Dedifferentiated amniotic fluid mesenchymal stem cell (primary cell): ENCODE results near the gene PHKB.
"Not testable (repeated sequence)": the region's sequence is repeated elsewhere in the genome, so short reads cannot be mapped to it uniquely, and the experiment has no call there.

Source experiments
- DNase-seq: peaks from one replicate; pipeline ENCODE4 v3.0.0-alpha.2; 2016; ENCODE audit errors: extremely low spot score

The PHKB gene

DNA sequence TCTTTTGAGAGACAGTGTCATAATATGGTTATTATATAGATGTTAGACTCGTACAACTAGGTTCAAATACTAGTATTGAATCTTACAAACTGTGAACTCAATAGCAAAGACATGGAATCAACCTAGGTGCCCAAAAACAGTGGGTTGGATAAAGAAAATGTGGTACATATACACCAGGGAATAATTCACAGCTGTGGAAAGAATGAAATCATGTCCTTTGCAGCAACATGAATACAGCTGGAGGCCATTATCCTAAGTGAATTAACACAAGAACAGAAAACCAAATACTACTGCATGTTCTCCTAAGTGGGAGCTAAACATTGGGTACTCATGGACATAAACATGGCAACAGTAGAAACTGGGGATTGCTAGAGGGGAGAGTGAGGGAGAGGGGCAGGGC, 8.1 kb downstream of the PHKB start:
- DNase-seq, result no peak

DNA sequence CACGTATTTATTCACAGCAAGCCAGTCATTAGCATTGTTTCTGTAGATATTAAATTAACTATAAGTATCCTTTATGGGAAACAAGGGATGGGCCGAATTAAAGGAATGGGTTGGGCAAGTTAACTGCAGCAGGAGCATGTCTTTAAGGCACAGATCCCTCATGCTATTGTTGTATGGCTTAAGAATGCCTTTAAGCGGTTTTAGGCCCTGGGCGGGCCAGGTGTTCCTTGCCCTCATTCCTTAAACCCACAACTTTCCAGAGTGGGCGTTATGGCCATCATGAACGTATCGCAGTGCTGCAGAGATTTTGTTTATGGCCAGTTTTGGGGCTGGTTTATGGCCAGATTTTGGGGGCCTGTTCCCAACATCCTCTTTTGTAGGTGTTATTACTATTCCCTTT, 9.1 kb downstream of the PHKB start:
- no peak for DNase-seq

DNA sequence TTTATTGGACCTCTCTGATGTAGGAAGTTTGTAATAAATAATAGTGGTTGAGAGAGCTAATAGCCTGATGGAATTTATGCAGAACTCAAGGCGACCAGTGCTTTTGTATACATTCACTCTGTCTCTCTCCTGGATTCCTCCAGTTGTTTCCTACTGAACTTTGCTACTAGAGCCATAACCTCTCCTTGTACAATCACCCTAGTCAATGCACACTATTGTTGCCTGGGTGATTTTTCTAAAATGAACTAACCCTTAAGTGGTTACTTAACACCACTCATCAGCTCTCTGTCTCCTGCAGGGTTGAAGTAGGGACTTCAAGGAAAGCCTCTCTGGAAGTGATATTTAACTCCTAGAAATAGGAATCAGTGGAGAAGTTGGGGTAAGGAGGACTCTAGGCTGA, 9.7 kb downstream of the PHKB start:
- DNase-seq, result no peak

DNA sequence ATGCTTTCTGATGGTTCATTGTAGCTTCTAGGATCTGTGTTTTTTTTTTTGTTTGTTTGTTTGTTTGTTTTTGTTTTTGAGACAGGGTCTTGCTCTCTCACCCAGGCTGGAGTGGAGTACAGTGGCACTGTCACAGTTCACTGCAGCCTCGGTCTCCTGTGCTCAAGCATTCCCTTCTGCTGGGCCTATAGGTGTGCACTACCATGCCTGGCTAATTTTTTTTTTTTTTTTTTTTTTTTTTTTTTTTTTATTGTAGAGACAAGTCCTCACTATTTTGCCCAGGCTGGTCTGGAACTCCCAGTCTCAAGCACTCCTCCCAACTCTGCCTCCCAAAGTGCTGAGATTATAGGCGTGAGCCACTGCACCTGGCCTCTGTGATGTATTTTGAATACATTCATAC, 11.9 kb downstream of the PHKB start:
- DNase-seq, result not testable (repeated sequence)

DNA sequence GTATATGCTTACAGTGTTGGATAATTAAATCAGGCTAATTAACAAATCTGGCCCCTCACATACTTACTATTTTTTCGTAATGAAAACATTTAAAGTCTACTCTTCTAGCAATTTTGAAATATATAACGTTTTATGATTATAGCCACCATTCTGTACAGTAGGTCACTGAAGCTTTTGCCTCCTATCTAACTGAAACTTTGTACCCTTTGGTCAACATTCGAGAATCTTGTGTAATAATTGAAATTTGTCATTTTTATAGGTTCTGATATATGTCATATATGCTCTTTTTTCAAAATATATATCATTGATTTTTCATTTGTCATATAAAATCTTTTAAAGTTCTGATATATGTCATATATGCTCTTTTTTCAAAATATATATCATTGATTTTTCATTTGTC, 12.7 kb downstream of the PHKB start:
- DNase-seq, result no peak

DNA sequence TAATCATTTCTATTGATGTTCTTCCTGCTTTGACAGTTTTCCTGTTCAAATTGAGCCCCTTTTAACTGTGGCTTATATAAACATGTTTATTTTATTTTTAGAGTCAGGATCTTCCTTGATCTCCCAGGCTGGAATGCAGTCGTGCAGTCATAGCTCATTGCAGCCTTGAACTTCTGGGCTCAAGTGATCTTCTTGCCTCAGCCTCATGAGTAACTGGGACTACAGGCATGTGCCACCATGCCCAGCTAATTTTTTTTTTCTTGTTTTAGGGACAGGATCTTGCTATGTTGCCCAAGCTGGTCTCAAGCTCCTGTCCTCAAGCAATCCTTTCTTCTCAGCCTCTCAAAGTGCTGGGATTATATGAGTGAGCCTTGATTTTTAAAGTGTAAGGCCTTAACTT, 14.7 kb downstream of the PHKB start:
- no peak for DNase-seq

DNA sequence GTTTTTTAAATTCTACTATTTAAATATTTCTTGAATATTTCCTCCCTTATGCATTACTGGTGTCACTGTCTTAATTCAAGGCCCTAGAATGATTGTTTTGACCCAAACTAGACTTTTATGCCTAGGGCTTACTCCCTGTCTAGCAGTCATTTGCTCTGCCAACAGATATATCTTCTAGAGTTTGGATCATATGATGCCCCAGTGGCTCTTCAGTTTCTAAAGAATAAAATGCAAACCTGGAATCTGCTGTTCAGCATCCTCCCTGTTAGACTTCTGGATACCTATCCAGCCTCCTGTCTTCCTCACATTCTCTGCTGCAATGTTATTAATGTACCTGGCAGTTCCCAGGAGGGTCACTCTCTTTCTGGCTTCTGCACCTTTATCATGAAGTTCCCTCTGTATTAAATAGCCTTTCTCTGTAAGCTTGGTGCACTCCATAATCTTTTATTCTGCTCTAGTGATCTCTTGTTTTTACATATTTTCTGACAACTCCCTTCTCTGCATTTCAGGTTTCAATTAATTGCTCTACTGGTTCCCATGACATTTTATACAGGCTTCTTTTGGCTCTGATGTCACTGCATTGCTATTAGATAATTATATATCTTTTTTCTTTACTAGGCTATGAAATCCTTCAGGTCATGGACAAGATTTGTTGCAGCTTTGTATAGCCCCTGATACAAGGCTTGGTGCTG, 15.7 kb downstream of the PHKB start:
- DNase-seq, result no peak

DNA sequence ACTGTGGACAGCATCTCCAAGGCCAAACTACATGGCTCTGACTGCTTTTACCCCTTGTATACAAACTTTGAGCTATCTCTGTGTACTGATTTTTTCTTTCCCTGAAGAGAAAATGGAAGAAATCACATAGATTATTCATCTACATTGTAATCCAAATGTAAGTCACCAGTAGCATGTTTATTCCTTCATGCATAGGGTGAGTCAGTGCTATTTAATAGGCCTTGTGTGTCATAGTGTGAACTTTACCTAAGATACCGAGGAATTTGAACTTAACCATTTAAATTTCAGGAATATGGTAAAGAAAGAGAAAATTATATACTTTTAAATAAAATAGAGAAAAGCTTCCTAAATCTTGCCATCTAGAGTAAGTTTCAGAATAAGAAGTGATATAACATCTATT, 16.5 kb downstream of the PHKB start:
- no peak for DNase-seq

DNA sequence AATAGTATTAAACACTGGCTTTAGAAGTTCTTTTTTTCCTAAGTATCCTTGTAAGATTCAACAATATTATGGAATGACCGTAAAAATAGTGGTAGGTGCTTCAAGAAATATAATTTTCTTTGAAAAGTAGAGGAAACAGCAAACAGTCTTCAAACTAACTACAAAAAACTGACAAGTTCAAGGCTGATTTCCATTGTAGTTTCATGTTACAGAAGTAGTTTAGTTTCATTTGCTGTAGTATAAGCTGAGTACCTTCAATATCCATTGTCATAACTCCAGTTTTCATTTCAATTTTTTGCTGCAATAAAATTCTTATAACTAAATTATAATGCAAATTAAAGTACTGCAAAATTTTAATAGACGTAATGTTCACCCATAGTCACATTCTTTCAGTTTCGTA, 19.3 kb downstream of the PHKB start:
- no peak for DNase-seq

DNA sequence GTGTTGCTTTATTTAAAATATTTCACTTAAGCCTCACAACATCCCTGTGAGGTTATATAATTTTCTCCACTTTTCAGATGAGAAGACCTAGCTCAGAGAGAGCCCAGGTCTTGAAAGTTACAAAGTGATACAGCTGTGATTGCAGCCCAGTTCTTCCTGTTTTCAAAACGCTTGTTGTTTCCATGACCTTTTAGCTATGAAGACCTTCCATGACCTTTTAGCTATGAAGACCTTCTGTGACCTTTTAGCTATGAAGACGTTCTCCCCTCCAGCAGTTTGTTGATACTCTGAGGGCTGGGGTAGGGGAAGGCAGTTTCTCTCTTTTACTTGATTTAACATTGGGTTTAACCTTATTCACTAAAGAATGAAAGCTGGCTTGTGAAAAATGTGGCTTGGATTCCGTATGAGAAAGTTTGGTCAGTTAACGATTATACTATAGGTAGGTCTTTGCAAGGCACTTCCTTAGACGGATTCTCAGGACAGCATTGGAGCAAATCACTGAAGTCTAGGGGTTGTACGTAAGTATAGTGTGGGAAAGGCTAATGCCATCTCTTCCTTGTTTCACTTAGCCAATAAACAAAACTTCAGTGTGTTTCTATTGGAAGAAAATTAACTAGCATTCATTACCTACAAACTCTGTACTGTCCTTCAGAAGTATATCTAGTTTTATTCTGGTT, 20.7 kb downstream of the PHKB start:
- DNase-seq, result no peak

DNA sequence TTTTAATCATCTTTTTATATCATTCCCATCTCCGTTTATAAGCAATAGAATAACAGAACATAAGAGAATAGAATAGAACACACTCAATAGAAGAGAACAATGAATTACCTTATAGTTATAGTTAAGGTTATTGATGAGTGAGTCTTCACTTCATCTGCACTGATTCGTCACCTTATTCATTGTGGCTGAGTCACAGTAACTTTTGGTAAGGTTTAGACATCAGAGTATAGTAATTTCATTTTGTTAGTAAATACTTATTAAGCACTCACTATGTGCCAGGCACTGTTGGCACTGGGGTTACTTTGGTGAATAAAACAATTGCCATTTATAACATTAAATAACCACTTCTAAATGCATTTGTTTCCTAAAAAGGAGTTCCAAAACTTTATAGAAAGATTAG, 22.5 kb downstream of the PHKB start:
- no peak for DNase-seq

DNA sequence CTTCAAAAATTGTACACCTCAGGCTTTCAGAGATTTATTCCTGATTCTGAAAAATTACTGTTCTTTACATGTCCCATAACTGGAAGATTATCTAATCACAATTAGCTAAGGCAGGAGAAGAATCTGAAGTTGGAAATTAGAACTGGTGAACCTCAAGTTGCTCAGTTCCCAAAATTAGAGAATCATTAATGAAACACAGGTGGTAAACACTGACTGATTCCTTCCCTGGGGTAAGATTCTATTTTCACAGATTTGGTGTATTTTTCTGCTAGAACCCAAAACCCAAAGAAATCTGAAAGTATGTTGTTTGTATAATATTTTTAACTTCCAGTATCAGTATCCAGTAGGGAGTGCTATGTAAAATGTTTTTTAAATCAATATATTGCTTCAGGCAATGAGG, 25.7 kb downstream of the PHKB start:
- no peak for DNase-seq

DNA sequence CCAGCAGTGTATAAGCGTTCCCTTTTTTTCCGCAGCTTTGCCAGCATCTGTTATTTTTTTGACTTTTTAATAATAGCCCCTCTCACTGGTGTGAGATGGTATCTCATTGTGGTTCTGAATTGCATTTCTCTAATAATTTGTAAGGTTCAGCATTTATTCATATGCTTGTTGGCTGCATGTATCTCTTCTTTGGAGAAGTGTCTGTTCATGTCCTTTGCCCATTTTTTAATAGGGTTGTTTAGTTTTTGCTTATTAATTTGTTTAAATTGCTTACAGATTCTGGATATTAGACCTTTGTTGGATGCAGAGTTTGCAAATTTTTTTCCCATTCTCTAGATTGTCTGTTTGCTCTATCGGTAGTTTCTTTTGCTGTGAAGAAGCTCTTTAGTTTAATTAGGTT, 26.9 kb downstream of the PHKB start:
- DNase-seq, result no peak

DNA sequence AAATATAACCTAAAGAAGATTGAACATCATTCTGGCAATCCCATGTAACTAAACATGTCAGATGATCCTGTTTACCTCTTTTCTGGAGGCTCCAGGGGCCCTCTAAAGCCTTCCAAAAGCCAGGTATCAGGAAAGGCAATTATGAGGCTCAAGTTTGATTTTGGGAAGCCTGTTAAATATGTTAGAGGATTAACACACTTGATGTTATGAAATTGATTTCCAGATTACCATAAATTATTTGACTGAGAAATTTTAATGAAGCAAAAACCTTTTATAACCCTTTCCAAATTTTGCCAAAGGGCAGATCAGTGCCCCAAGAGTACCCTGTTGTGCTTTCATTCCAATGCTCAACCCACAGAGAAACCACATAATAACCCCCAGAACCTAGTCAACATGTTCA, 29.3 kb downstream of the PHKB start:
- DNase-seq, result no peak

DNA sequence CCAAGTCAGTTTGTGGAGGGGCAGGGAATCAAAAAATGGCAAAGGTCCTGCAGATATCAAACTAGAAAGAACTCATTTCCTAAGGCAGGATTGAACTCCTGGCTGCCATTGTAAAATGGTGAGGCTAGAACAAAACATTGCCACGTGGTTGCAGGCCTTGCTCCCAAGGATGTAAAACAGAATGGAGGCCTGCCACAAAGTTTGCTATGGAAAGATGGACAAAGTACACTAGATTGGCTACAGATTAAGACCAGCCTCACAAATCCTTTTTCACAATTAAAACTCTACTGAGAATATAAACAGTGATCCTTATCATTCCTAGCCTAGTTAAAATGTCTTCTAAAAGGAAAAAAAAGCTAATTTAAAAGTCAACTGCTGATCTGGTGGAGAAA, 30.9 kb downstream of the PHKB start:
- DNase-seq, result no peak

DNA sequence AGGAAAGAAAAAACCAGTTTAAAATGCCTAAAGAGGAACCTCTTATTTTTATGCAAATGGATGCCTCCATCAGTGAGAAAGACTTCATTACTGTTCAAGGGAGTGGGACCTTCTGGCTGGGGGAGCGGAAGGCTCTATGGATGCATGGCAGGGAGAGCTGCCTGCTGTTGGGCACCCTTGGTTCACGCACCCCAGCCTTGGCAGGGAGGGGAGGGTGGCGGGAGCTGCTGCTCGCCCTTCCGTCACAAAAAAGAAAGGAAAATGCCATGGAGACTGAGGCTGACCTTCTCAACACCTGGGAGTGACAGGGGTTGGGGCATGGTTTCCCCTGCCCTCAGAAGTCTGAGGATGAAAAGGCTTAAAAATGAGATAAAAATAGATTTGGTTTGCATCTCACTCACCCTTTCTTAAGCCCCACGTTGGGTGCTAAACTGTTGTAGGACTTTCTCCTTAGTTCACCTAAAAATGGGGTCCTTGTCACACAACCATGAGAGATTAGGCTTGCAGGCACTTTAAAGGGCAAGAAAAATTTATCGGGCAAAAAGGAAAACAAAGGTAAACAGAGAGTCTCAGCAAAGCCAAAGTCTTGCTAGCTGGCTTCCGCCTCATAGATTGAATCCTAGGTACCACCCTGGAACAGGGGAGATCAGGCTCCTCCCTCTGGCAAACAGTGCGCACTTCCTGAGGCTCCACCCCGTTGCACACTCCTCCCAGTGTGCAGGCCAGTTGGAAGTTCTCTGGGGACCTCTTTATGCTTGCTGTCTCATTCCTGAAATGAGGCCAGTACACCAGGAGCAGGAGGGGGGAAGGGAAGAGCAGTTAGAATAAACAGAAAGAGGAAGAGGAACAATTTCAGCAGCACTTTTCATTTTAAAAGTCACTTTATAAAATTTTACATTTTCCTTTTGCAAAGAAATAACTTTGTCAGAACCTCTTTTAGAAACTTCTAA, 31.6 kb downstream of the PHKB start:
- DNase-seq, result no peak

DNA sequence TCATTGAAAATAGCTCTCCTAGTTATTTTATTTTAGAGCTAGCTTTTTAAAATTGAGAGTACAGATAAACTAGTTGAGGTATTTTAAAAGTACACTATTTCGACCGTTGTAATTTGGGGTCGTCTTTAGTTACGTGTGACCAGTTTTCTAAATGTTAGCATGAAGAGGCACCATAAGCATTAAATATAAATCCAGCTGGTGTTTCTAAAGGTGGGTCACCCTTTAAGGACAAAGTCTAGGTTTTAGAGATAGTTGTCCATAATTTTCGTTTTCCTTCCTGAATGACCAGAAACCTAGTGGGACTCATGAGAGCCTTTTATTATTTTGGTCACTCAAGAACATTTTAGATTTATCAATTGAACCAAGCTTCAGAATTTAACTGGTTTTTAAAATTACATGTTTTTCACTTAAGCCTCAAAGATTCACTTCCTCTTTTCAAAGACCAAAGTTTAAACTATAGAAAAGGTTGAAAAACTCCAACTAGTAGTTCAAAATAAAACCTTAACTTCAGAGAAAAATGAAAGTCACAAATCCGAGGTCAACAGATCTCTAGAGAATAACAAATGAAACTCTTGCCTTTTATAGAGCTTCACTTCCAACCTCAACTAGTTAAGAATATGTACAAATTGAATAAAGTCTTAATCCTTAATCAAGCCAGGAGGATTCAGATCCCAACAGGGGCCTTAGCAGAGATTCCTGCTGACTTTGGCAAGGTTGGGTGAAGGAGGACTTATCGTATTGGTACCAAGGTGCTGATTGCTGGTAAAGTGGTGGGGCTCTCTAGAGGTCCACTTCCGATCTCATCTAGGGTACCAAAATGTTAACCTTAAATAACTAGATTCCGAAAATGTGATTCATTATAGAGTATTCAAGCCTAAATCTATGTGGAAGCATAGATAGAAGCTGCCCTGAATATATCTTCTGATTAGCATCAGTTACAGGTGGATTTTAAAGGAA, 32.5 kb downstream of the PHKB start:
- no peak for DNase-seq

DNA sequence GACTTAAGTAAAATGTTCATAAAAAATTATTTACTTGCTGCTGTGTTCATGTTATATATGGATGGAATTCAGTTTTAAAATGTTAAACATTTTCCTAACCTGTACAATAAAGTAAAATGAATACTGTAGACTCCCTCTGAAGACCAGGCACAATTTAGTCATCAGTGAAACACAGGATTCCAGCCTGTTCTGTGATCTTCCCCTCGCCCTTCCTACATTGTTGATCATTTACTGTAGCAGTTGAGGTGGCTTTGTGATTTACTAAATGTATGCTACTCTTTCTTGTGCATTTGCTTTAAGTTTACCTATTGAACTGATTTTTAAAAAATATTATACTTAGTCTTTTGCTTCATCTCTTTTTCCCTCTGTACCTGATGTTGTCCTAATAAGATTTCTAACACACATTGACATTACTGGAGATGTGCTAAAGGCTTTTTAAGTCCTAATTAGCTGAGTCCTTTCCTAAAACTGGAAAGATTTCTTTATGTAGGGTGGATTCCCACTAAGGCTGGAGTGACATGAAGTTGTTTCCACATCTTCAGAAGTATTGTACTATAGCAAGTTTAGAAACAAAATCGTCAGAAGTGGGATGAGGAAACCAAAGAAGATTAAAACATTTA, 38.1 kb downstream of the PHKB start:
- no peak for DNase-seq

DNA sequence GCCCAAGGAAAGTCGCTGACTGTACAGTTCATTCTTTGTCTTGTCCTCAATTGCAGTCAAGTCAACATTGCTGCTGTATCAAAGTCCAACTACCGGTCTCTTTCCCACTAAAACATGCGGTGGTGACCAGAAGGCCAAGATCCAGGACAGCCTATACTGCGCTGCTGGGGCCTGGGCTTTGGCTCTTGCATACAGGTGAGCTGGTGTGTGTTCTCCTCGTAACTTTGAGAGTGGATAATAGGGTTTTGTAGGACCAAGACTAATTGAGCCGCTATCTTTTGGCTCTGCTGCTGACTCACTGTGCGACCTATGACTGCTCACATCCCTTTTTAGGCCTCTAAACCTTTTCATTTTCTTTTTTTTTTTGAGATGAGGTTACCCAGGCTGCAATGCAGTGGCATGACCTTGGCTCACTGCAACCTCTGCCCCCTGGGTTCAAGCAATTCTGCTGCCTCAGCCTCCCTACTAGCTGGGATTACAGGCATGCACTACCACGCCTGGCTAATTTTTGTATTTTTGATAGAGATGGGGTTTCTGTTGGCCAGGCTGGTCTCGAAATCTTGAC, 38.7 kb downstream of the PHKB start:
- DNase-seq, result no peak

DNA sequence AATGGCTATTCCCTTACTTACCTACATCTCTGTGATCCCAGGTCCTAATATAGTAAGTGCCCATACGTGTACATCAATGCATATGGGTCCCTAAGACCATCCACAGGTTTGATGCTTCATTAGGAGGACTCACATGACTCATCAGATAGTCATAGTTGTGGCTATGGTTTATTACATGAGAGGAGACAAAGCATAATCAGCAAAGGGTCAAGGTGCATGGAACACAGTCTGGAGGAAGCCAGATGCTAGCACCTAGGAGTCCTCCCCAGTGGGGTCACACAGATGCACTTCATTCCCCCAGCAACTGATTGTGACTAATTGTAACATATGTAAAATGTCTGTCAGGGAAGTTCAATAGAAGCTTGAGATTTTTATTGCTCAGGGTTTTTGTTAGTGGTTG, 42.8 kb downstream of the PHKB start:
- DNase-seq, result no peak

DNA sequence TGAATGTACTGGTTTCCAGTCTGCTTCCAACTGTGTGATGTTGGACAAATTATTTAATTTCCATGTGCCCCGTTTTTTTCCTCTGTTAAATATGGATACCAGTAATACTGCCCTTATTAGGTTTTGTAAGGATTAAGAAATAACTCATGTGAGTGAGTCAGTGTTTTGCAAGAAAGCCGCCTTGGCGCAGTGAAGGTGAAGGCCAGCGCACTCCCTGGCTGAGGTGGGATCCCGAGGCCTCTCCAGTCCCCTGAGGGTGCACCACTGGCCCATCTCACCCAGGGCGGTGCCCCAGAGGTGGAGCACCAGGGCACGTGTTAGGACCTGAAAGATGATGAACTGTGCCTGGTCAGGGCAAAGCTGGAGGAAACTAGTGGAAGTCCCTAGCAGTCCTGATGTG, 43.5 kb downstream of the PHKB start:
- no peak for DNase-seq
